ENCODE data around the gene TNKS1BP1.

TNKS1BP1 gene

GRCh38 chr11:57360991-57361390 lies 36.2 kb upstream of the TNKS1BP1 start:
- Histone ChIP-seq H3K4me3 (ENCODE audit: low read length) (no peak overlapping the region), H3K36me3 (ENCODE audit: control insufficient read depth, low read length) (no peaks in the 10 kb centered on the region), H3K4me2 (ENCODE audit: low read length) (no peak overlapping the region), H3K27me3 (ENCODE audit: control insufficient read depth, low read length) (peaks cover 35% of the 10 kb centered on the region), H3K9me3 (ENCODE audit: control insufficient read depth, insufficient read depth, low read length) (no peaks in the 10 kb centered on the region), H3K4me1 (ENCODE audit: control insufficient read depth, low read length) (no peaks in the 10 kb centered on the region), H3K79me2 (ENCODE audit: control insufficient read depth, low read length) (no peaks in the 10 kb centered on the region), H3K27ac (ENCODE audit: low read depth, low read length) (no peak overlapping the region), H4K20me1 (ENCODE audit: control insufficient read depth, insufficient read depth, low read depth, low read length) (no peaks in the 10 kb centered on the region), H3F3A (ENCODE audit: control insufficient read depth, insufficient read depth) (no peaks in the 10 kb centered on the region), H3K9me2 (replicated peaks; ENCODE audit: control insufficient read depth, low read length) (no peaks in the 10 kb centered on the region)
- TF ChIP-seq CTCF (IDR thresholded peaks at IDR 0.05; ENCODE audit: low read depth, low read length, poor library complexity, severe bottlenecking) (no peak), EZH2phosphoT487 (IDR thresholded peaks at IDR 0.05; ENCODE audit: borderline replicate concordance, low read length) (no peak)

- Histone ChIP-seq H3K9me3 (ENCODE audit: control insufficient read depth, insufficient read depth, low read length) (no peaks in the 10 kb centered on the region), H3K4me1 (ENCODE audit: control insufficient read depth, low read length) (no peaks in the 10 kb centered on the region), H4K20me1 (ENCODE audit: control insufficient read depth, insufficient read depth, low read depth, low read length) (no peaks in the 10 kb centered on the region), H3K27me3 (ENCODE audit: control insufficient read depth, low read length) (peaks cover 33% of the 10 kb centered on the region), H3F3A (ENCODE audit: control insufficient read depth, insufficient read depth) (no peaks in the 10 kb centered on the region), H3K79me2 (ENCODE audit: control insufficient read depth, low read length) (no peaks in the 10 kb centered on the region), H3K4me2 (ENCODE audit: low read length) (no peak overlapping the region), H3K27ac (ENCODE audit: low read depth, low read length) (no peak overlapping the region), H3K9me2 (replicated peaks; ENCODE audit: control insufficient read depth, low read length) (no peaks in the 10 kb centered on the region), H3K4me3 (ENCODE audit: low read length) (no peak overlapping the region), H3K36me3 (ENCODE audit: control insufficient read depth, low read length) (no peaks in the 10 kb centered on the region)
- TF ChIP-seq EZH2phosphoT487 (IDR thresholded peaks at IDR 0.05; ENCODE audit: borderline replicate concordance, low read length) (no peak), CTCF (IDR thresholded peaks at IDR 0.05; ENCODE audit: low read depth, low read length, poor library complexity, severe bottlenecking) (no peak)
Observed at GRCh38 chr11:57359896-57360690, 35.3 kb upstream of the TNKS1BP1 start.

DNA sequence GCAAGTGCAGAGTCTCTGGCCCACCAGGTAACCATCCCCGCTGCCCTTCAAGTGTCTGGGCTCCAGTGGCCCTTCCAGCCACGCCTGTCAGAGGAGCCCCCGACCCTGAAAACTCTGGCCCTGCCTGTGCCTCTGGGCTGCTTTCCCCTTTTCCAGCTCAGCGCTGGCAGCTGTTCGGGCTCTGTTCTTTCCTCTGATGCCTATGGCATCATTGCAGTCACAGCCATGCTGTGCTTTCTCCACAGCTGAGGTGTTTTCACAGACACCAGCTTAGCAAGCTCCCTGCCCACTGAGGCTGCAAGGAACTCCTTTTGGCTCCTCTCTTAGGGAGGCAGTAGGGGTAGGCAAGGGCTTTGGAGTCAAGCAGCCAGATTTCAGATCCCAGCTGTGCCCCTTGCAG lies 34.6 kb upstream of the TNKS1BP1 start:
- no peak overlapping the region for H3K4me3 ChIP-seq (ENCODE audit: low read length)
- no peaks in the 10 kb centered on the region for H3F3A ChIP-seq (ENCODE audit: control insufficient read depth, insufficient read depth)
- H3K4me1 ChIP-seq (ENCODE audit: control insufficient read depth, low read length), result no peaks in the 10 kb centered on the region
- H3K4me2 ChIP-seq (ENCODE audit: low read length), result no peak overlapping the region
- no peaks in the 10 kb centered on the region for H3K79me2 ChIP-seq (ENCODE audit: control insufficient read depth, low read length)
- H3K9me3 ChIP-seq (ENCODE audit: control insufficient read depth, insufficient read depth, low read length), result no peaks in the 10 kb centered on the region
- H3K9me2 ChIP-seq (replicated peaks; ENCODE audit: control insufficient read depth, low read length), result no peaks in the 10 kb centered on the region
- H3K36me3 ChIP-seq (ENCODE audit: control insufficient read depth, low read length), result no peaks in the 10 kb centered on the region
- peaks cover 39% of the 10 kb centered on the region for H3K27me3 ChIP-seq (ENCODE audit: control insufficient read depth, low read length)
- TF ChIP-seq EZH2phosphoT487 (IDR thresholded peaks at IDR 0.05; ENCODE audit: borderline replicate concordance, low read length), result no peak
- TF ChIP-seq CTCF (IDR thresholded peaks at IDR 0.05; ENCODE audit: low read depth, low read length, poor library complexity, severe bottlenecking), result no peak
- no peak overlapping the region for H3K27ac ChIP-seq (ENCODE audit: low read depth, low read length)
- no peaks in the 10 kb centered on the region for H4K20me1 ChIP-seq (ENCODE audit: control insufficient read depth, insufficient read depth, low read depth, low read length)
